Coronary artery (tissue), 2 donors: ENCODE measurements around the gene ATP2A3.

Experiments
- DNase-seq: peaks from one replicate; pipeline ENCODE4 v3.0.0-alpha.2; 2017; ENCODE audit warnings: low spot score
- H3K27ac ChIP-seq, 2 donors: fragments of 200-600 bp; sonication (generic); one replicate each; pipeline ENCODE4 v1.5.1; 2016 to 2019
- H3K4me3 ChIP-seq: fragments of 200-600 bp; sonication (generic); 2 replicates; pipeline ENCODE4 v1.5.1; 2016; ENCODE audit warnings: mild to moderate bottlenecking, moderate library complexity
- CTCF ChIP-seq: fragments of 200-600 bp; sonication (generic); IDR thresholded peaks from one replicate; pipeline ENCODE4 v1.5.1; 2019; ENCODE audit warnings: antibody characterized with exemption

ATP2A3 gene

GRCh38 chr17:3959921-3960601 is 4.2 kb downstream of the ATP2A3 start:
- H3K27ac ChIP-seq = peak overlapping the region in 1 of 2 donors; percentile 5
- H3K4me3 ChIP-seq = no peak overlapping the region
- TF ChIP-seq CTCF = no peak
- DNase-seq = no peak

- DNase-seq = no peak
- no peak for TF ChIP-seq CTCF
- Histone ChIP-seq H3K4me3 (no peak overlapping the region), H3K27ac (peak overlapping the region in 1 of 2 donors; percentile 16)
Observed at GRCh38 chr17:3959295-3959899, 4.8 kb downstream of the ATP2A3 start.

GRCh38 chr17:3957735-3958599 is 6.3 kb downstream of the ATP2A3 start:
- H3K27ac ChIP-seq = no peak overlapping the region
- no peak for TF ChIP-seq CTCF
- H3K4me3 ChIP-seq = no peak overlapping the region

GRCh38 chr17:3956983-3957382 is 7.3 kb downstream of the ATP2A3 start:
- Histone ChIP-seq H3K4me3 (no peak overlapping the region), H3K27ac (no peak overlapping the region)
- DNase-seq = no peak
- no peak for TF ChIP-seq CTCF

More at GRCh38 chr17:3957735-3958599, 6.3 kb downstream of the ATP2A3 start:
- DNase-seq = no peak

GRCh38 chr17:3956327-3956957 is 7.8 kb downstream of the ATP2A3 start:
- Histone ChIP-seq H3K4me3 (no peak overlapping the region), H3K27ac (no peak overlapping the region)
- TF ChIP-seq CTCF = no peak
- DNase-seq = no peak

- peak overlapping the region in 1 of 2 donors; percentile 22 for H3K27ac ChIP-seq
- no peak overlapping the region for H3K4me3 ChIP-seq
- no peak for TF ChIP-seq CTCF
- no peak for DNase-seq
Observed at GRCh38 chr17:3955673-3955988, 8.6 kb downstream of the ATP2A3 start.
